PFSK-1 (cell line): Measurements from ENCODE around the gene XRCC3.

Experiments
- FOXP2 ChIP-seq: optimal IDR thresholded peaks from 2 replicates; pipeline ENCODE3; 2011; ENCODE audit warnings: borderline replicate concordance, control low read depth, inconsistent platforms; ENCODE audit not compliant: insufficient read depth; ENCODE audit errors: extremely low read length, extremely low read depth
- POLR2AphosphoS5 ChIP-seq: IDR thresholded peaks from 2 replicates; pipeline ENCODE4 v1.6.1; 2012; ENCODE audit warnings: low read depth, mild to moderate bottlenecking, control low read depth, low read length, moderate library complexity
- SIN3A ChIP-seq: IDR thresholded peaks from 2 replicates; pipeline ENCODE4 v1.6.1; 2012; ENCODE audit warnings: mild to moderate bottlenecking, low read length, moderate library complexity, borderline replicate concordance; ENCODE audit not compliant: insufficient read depth
- TAF1 ChIP-seq: IDR thresholded peaks from 2 replicates; pipeline ENCODE4 v1.6.1; 2012; ENCODE audit warnings: low read length, control low read depth, borderline replicate concordance; ENCODE audit not compliant: insufficient read depth
- TF ChIP-seq, protein P1 (sequence below), 2 experiments: IDR thresholded peaks; 2 replicates each; pipeline versions ENCODE4 v1.6.1 to v1.8.0; 2011 to 2012; ENCODE audit warnings: low read depth in 2 of 2, low read length in 2 of 2, control low read depth in 1 of 2, inconsistent platforms in 1 of 2, mild to moderate bottlenecking in 1 of 2, moderate library complexity in 1 of 2; ENCODE audit not compliant: insufficient read depth in 1 of 2

The XRCC3 gene

DNA sequence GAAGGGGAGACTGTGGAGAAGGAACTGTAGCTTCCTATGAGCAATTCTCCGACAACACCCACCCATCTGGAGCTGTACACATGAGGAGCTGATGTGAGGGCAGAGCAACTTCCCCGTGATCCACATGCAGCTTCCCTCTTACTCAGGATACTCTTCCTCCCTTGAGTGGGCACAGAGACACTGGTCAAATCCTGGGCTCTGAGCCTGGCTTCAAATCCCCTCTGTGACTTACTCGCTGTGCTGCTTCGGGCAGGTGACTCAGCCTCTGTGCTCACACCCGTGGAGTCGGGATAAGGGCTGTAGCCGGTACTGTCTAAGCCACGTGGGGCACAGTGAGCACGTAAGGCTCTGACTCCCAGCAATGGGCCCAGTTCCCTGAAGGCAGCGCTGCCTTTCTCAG lies 31.4 kb upstream of the XRCC3 start:
- TF ChIP-seq FOXP2, result no peak
- TF ChIP-seq POLR2AphosphoS5, result no peak
- TF ChIP-seq, protein P1, sequence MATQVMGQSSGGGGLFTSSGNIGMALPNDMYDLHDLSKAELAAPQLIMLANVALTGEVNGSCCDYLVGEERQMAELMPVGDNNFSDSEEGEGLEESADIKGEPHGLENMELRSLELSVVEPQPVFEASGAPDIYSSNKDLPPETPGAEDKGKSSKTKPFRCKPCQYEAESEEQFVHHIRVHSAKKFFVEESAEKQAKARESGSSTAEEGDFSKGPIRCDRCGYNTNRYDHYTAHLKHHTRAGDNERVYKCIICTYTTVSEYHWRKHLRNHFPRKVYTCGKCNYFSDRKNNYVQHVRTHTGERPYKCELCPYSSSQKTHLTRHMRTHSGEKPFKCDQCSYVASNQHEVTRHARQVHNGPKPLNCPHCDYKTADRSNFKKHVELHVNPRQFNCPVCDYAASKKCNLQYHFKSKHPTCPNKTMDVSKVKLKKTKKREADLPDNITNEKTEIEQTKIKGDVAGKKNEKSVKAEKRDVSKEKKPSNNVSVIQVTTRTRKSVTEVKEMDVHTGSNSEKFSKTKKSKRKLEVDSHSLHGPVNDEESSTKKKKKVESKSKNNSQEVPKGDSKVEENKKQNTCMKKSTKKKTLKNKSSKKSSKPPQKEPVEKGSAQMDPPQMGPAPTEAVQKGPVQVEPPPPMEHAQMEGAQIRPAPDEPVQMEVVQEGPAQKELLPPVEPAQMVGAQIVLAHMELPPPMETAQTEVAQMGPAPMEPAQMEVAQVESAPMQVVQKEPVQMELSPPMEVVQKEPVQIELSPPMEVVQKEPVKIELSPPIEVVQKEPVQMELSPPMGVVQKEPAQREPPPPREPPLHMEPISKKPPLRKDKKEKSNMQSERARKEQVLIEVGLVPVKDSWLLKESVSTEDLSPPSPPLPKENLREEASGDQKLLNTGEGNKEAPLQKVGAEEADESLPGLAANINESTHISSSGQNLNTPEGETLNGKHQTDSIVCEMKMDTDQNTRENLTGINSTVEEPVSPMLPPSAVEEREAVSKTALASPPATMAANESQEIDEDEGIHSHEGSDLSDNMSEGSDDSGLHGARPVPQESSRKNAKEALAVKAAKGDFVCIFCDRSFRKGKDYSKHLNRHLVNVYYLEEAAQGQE (IDR thresholded peaks at IDR 0.05; ENCODE audit: insufficient read depth in 1 of 2, low read depth in 2 of 2, low read length in 2 of 2), result no peak
- no peak for TF ChIP-seq SIN3A
- TF ChIP-seq TAF1, result no peak

DNA sequence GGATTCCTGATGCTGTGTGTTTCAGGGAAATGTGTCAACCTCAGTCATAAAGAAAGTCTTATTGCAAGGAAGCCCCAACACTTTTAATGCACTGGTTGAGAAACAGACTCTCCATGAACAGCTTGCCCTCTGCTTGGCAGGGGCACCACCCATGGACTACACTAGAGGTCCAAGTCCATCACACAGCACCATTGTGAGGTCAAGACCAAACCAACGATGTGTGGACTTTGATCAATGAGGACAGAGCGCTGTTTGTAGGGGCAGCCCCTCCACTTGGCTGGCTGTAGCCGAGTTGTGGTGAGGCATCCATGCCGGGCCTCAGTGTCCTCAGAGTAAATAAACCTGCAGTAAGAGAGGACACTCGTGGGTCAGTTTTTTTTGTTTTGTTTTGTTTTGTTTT lies 30.2 kb upstream of the XRCC3 start:
- TF ChIP-seq SIN3A (no peak), POLR2AphosphoS5 (no peak), TAF1 (no peak), FOXP2 (no peak)
- TF ChIP-seq, protein P1 (IDR thresholded peaks at IDR 0.05; ENCODE audit: insufficient read depth in 1 of 2, low read depth in 2 of 2, low read length in 2 of 2), result no peak

DNA sequence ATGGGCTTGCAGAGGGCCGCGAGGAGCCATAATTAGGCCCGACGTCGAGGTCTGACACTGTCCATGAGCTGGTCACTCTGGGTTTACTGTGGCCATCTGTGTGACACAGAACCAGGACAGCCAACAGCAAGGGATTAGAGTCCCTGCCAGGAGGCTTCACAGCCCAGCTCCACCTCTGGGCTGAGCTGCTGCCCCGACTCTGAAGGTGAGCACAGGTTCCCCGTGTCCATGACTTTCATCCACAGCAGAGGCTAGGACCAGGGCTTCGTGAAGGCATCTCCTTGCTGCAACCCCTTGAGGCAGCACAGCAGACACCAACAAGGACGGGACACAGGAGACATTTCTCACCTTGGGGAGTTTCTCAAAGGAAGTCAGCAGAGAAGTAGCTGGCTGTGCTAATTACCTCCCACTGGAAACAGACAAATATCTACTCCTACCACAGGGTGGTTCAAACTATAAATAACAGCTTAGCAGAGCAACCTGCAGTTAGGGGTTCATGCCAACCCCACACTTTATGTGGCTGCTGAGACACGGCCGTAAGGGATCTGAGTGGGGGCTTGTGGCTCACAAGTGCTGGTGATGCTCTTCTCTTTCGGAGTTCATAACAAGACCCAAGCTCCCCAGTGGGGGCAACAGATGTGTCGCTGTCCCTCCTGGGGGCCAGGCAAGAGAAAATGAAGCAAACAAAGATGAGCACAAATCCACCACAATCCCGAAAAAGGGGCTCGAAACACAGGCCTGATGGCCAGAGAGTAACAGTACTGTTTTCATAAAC lies 29.6 kb upstream of the XRCC3 start:
- TF ChIP-seq SIN3A (no peak), FOXP2 (no peak), TAF1 (no peak), POLR2AphosphoS5 (no peak)
- TF ChIP-seq, protein P1 (IDR thresholded peaks at IDR 0.05; ENCODE audit: insufficient read depth in 1 of 2, low read depth in 2 of 2, low read length in 2 of 2), result no peak

DNA sequence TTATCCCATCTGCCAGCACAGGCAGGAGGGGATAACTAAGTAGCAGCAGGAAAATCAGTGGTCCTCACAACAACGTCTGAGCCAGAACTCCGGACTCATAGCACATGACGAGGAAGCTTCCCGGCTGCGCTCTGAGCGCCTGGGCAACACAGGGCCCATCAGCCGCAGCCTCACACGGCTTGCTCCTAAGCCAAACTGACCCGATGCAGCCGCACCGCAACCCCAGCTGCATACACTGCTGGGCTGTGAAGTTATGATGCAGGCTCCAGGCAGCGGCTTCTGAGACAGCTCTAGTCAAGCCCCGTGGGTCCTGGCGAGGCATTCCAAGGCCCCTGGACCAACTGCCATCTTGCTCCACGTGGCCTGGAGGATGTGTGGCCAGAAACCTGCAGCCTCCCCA lies 28.4 kb upstream of the XRCC3 start:
- TF ChIP-seq POLR2AphosphoS5, result no peak
- TF ChIP-seq SIN3A, result no peak
- no peak for TF ChIP-seq FOXP2
- no peak for TF ChIP-seq TAF1
- TF ChIP-seq, protein P1 (IDR thresholded peaks at IDR 0.05; ENCODE audit: insufficient read depth in 1 of 2, low read depth in 2 of 2, low read length in 2 of 2), result no peak
